HepG2 (cell line): ENCODE results near the gene SYVN1. TPM values are rescaled to one million over a fixed set of nuclear protein-coding genes. Genes with fewer than 3 reads are reported as not detected.

Experiments used
- FOXC1 ChIP-seq: sonication (generic); formaldehyde crosslinking; IDR thresholded peaks from 2 replicates; pipeline ENCODE4 v1.8.0; 2022; ENCODE audit warnings: mild to moderate bottlenecking, missing genetic modification reagents, borderline replicate concordance
- FOXO1 ChIP-seq: sonication (generic); formaldehyde crosslinking; IDR thresholded peaks from 2 replicates; pipeline ENCODE4 v1.4.0; 2020; ENCODE audit warnings: missing genetic modification reagents
- HDAC1 ChIP-seq: sonication (generic); formaldehyde crosslinking; IDR thresholded peaks from 2 replicates; pipeline ENCODE4 v1.5.1; 2020; ENCODE audit warnings: mild to moderate bottlenecking, missing genetic modification reagents
- MXI1 ChIP-seq: IDR thresholded peaks from 3 replicates; pipeline ENCODE4 v1.6.1; 2012; ENCODE audit warnings: low read depth, low read length, inconsistent platforms, borderline replicate concordance
- PRDM10 ChIP-seq: sonication (generic); formaldehyde crosslinking; IDR thresholded peaks from 2 replicates; pipeline ENCODE4 v1.4.0; 2020; ENCODE audit warnings: low read depth, missing genetic modification reagents
- SKI ChIP-seq: fragments of 450-650 bp; IDR thresholded peaks from one replicate; pipeline ENCODE4 v1.6.1; 2018; ENCODE audit warnings: mild to moderate bottlenecking; ENCODE audit not compliant: partially characterized antibody
- ZBTB46 ChIP-seq: sonication (generic); formaldehyde crosslinking; IDR thresholded peaks from 2 replicates; pipeline ENCODE4 v1.4.0; 2020; ENCODE audit warnings: mild to moderate bottlenecking, missing genetic modification reagents, borderline replicate concordance
- ZHX1 ChIP-seq: sonication (generic); formaldehyde crosslinking; IDR thresholded peaks from 2 replicates; pipeline ENCODE4 v1.8.1; 2022; ENCODE audit warnings: low read depth, mild to moderate bottlenecking, missing genetic modification reagents
- ZNF18 ChIP-seq: sonication (generic); formaldehyde crosslinking; IDR thresholded peaks from 2 replicates; pipeline ENCODE4 v1.8.0; 2022; ENCODE audit warnings: mild to moderate bottlenecking, missing genetic modification reagents; ENCODE audit not compliant: insufficient replicate concordance
- ZNF230 ChIP-seq: sonication (generic); formaldehyde crosslinking; IDR thresholded peaks from 2 replicates; pipeline ENCODE4 v1.4.0; 2020; ENCODE audit warnings: mild to moderate bottlenecking, missing genetic modification reagents
- ZNF30 ChIP-seq: sonication (generic); formaldehyde crosslinking; IDR thresholded peaks from 2 replicates; pipeline ENCODE4 v1.5.0; 2020; ENCODE audit warnings: mild to moderate bottlenecking, missing genetic modification reagents
- ZNF501 ChIP-seq: sonication (generic); formaldehyde crosslinking; IDR thresholded peaks from 2 replicates; pipeline ENCODE4 v1.5.1; 2020; ENCODE audit warnings: mild to moderate bottlenecking, moderate library complexity, missing genetic modification reagents
- ZNF563 ChIP-seq: sonication (generic); formaldehyde crosslinking; IDR thresholded peaks from 2 replicates; pipeline ENCODE4 v1.8.0; 2022; ENCODE audit warnings: mild to moderate bottlenecking, moderate library complexity, missing genetic modification reagents
- ZNF777 ChIP-seq: sonication (generic); formaldehyde crosslinking; IDR thresholded peaks from 2 replicates; pipeline ENCODE4 v1.4.0; 2020; ENCODE audit warnings: missing genetic modification reagents
- ZNF781 ChIP-seq: sonication (generic); formaldehyde crosslinking; IDR thresholded peaks from 2 replicates; pipeline ENCODE4 v1.5.1; 2020; ENCODE audit warnings: borderline replicate concordance, mild to moderate bottlenecking, missing genetic modification reagents; ENCODE audit errors: not compliant biosample characterization
- polyA plus RNA-seq, 8 experiments: library from polyadenylated mRNA; depleted of rRNA in 3 of 8; stranded (reverse) in 7 of 8; unstranded in 1 of 8; fragments of >200 nt; fragmentation: Illumina TruSeq in 4 of 8; extraction: Trizol in 4 of 8; gene quantifications; 2 replicates each; pipeline versions ENCODE4 v1.2.1 to v1.2.3, GENCODE V29; 2011 to 2016; ENCODE audit warnings: low read depth in 4 of 8, missing spikeins in 1 of 8, mixed read lengths in 1 of 8; ENCODE audit not compliant: insufficient read depth in 1 of 8
- total RNA-seq, 5 experiments: library from RNA; depleted of rRNA; stranded (reverse); fragments of >200 nt; fragmentation: Illumina TruSeq; extraction: Trizol; gene quantifications; 2 replicates each; pipeline ENCODE4 v1.2.3, GENCODE V29; 2016; ENCODE audit warnings: low read depth in 1 of 5

The SYVN1 gene
- total and polyA plus RNA-seq, 2 of the 13 experiments (the other 11 are each of a cell fraction or from before 2014, with no cell fraction given) = 10.3 to 22.5 TPM

- TF ChIP-seq ZNF563 (CRISPR knock-in tag) (peak; percentile 73; the same call in 1 of the 2 replicates), PRDM10 (CRISPR knock-in tag) (no peak), SKI (no peak), HDAC1 (CRISPR knock-in tag) (no peak), ZNF30 (CRISPR knock-in tag) (no peak), ZNF501 (CRISPR knock-in tag) (no peak), ZNF230 (CRISPR knock-in tag) (0 out of 2 replicates have a peak, but pooled peaks have one; percentile 2), ZNF777 (no peak), FOXC1 (CRISPR knock-in tag) (no peak), MXI1 (no peak), ZNF781 (CRISPR knock-in tag) (no peak), ZNF18 (peak; percentile 4), ZHX1 (CRISPR knock-in tag) (0 out of 2 replicates have a peak, but pooled peaks have one; percentile 43), ZBTB46 (no peak), FOXO1 (CRISPR knock-in tag) (0 out of 2 replicates have a peak, but pooled peaks have one; percentile 17)
Observed at GRCh38 chr11:65116370-65117205, 17.7 kb downstream of the SYVN1 start (continued).
